ENCODE results near the gene NCCRP1. TPM values are rescaled to one million over a fixed set of nuclear protein-coding genes. Genes with fewer than 3 reads are reported as not detected.

The NCCRP1 gene
- total RNA-seq, 1 donor from 2014 or later: 9.5 TPM

DNA sequence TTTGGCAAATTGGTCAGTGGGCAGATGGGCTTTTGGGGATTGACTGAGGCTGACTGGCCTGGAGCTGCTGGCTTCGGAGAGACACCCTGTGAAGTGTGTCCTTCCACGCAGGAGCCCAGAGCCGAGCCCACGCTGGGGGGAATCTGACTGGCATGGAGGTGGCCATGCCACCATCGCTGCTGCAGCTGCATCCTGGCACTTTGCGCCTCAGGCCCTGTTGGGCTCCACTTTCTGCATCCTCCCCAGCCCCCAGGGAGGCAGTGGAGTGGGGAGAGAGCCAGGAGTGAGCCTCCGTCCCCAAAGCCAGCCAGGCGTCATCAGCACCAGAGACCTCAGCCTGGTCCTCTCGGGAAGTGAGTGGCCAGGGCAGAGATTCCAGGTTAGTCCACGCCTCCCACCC, 17.0 kb upstream of the NCCRP1 start:
- peaks cover 20% of the 10 kb centered on the region for H3K36me3 ChIP-seq (ENCODE audit: control insufficient read depth, insufficient read depth, low read length)

DNA sequence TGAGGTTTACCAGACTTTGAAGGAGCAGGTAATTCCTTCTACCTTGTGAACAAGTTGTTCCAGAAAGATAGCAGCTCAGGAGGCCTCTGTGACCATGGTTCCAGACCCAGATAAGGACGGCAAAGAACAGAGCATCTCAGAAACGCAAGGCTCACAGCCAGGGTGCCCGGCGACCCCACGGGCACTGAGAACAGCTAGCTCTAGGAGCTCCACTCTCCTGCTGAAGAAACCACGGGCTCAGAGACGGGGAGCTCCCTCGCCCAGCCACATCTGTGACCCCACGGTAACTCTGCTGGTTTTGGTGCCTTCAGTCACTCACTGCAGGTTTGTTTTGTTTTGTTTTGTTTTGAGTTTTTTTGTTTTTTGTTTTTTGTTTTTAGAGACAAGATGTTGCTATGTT, 16.0 kb upstream of the NCCRP1 start:
- no peak for TF ChIP-seq CTCF (IDR thresholded peaks at IDR 0.05; ENCODE audit: insufficient read depth, low read length, severe bottlenecking)
- FAIRE-seq (no peak), DNase-seq (ENCODE audit: low read depth) (no peak)
- H3K4me3 ChIP-seq (ENCODE audit: low read depth, low read length): no peak overlapping the region
- no peaks in the 10 kb centered on the region for H3K27me3 ChIP-seq (ENCODE audit: control insufficient read depth, insufficient read depth, low read length)
- peaks cover 15% of the 10 kb centered on the region for H3K36me3 ChIP-seq (ENCODE audit: control insufficient read depth, insufficient read depth, low read length)

More for the DNA sequence above, 17.0 kb upstream of the NCCRP1 start:
- H3K27me3 ChIP-seq (ENCODE audit: control insufficient read depth, insufficient read depth, low read length): no peaks in the 10 kb centered on the region
- FAIRE-seq (no peak), DNase-seq (ENCODE audit: low read depth) (no peak)
- H3K4me3 ChIP-seq (ENCODE audit: low read depth, low read length): no peak overlapping the region
- TF ChIP-seq CTCF (IDR thresholded peaks at IDR 0.05; ENCODE audit: insufficient read depth, low read length, severe bottlenecking): no peak

- H3K27me3 ChIP-seq (ENCODE audit: control insufficient read depth, insufficient read depth, low read length): no peaks in the 10 kb centered on the region
- FAIRE-seq (no peak), DNase-seq (ENCODE audit: low read depth) (no peak)
- peaks cover 11% of the 10 kb centered on the region for H3K36me3 ChIP-seq (ENCODE audit: control insufficient read depth, insufficient read depth, low read length)
- no peak for TF ChIP-seq CTCF (IDR thresholded peaks at IDR 0.05; ENCODE audit: insufficient read depth, low read length, severe bottlenecking)
- H3K4me3 ChIP-seq (ENCODE audit: low read depth, low read length): no peak overlapping the region
Observed at GRCh38 chr19:39181500-39182173, 15.1 kb upstream of the NCCRP1 start.

DNA sequence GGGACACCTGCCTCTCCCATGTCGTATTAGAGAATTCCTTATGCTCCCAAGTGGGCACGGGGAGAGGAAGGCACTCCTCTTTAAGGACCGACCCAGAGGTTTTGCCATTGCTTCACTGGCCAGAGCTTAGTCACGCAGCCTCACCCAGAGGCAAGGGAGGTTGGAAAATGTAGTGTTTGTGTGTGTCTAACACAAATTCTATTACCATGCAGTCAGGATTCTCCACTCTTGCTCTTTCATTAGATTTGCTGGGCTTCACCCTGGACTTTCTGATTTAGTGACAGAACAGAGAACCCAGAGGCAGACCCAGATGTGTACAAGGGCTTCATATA, 14.6 kb upstream of the NCCRP1 start:
- no peaks in the 10 kb centered on the region for H3K27me3 ChIP-seq (ENCODE audit: control insufficient read depth, insufficient read depth, low read length)
- H3K36me3 ChIP-seq (ENCODE audit: control insufficient read depth, insufficient read depth, low read length): peaks cover 10% of the 10 kb centered on the region
- FAIRE-seq (peak; percentile 36), DNase-seq (ENCODE audit: low read depth) (peak; percentile 21)
- H3K4me3 ChIP-seq (ENCODE audit: low read depth, low read length): no peak overlapping the region
- TF ChIP-seq CTCF (IDR thresholded peaks at IDR 0.05; ENCODE audit: insufficient read depth, low read length, severe bottlenecking): no peak

- TF ChIP-seq CTCF (IDR thresholded peaks at IDR 0.05; ENCODE audit: insufficient read depth, low read length, severe bottlenecking): no peak
- H3K4me3 ChIP-seq (ENCODE audit: low read depth, low read length): no peak overlapping the region
- H3K27me3 ChIP-seq (ENCODE audit: control insufficient read depth, insufficient read depth, low read length): no peaks in the 10 kb centered on the region
- FAIRE-seq (no peak), DNase-seq (ENCODE audit: low read depth) (peak; percentile 27)
- peaks cover 6% of the 10 kb centered on the region for H3K36me3 ChIP-seq (ENCODE audit: control insufficient read depth, insufficient read depth, low read length)
Observed at GRCh38 chr19:39183104-39183503, 13.7 kb upstream of the NCCRP1 start.

GRCh38 chr19:39186391-39186790, 10.4 kb upstream of the NCCRP1 start:
- H3K4me3 ChIP-seq (ENCODE audit: low read depth, low read length): no peak overlapping the region
- no peak for TF ChIP-seq CTCF (IDR thresholded peaks at IDR 0.05; ENCODE audit: insufficient read depth, low read length, severe bottlenecking)
- DNase-seq (ENCODE audit: low read depth): no peak
- no peak for FAIRE-seq
- H3K36me3 ChIP-seq (ENCODE audit: control insufficient read depth, insufficient read depth, low read length): no peaks in the 10 kb centered on the region
- no peaks in the 10 kb centered on the region for H3K27me3 ChIP-seq (ENCODE audit: control insufficient read depth, insufficient read depth, low read length)

Measured in bronchial epithelial cell (primary cell).